Frontal cortex (tissue), 4 donors: Measurements from ENCODE around the gene CARM1. TPM values are rescaled to one million over a fixed set of nuclear protein-coding genes. Genes with fewer than 3 reads are reported as not detected.
"Not testable (repeated sequence)": the region's sequence is repeated elsewhere in the genome, so short reads cannot be mapped to it uniquely, and the experiment has no call there.

Experiments used
- DNase-seq, 2 donors: peaks; one replicate each; pipeline ENCODE4 v3.0.0; 2012; ENCODE audit warnings: low spot score in 2 of 2
- FAIRE-seq: peaks from 2 replicates; lab custom pipeline; 2012; peaks lifted over from hg19 to GRCh38; lab: Jason Lieb, UNC
- total RNA-seq: library from RNA; depleted of rRNA; stranded (reverse); fragments of >200 nt; gene quantifications from one replicate; pipeline ENCODE4 v1.2.3, GENCODE V29; 2014
- donor health status: control.
- donor health status: control.
- donor health status: control.

The CARM1 gene
- total RNA-seq, 1 donor from 2014 or later = 18.8 TPM

- FAIRE-seq (no peak), DNase-seq (no peak)
These were observed 28.6 kb upstream of the CARM1 start for GRCh38 chr19:10842788-10843187.

GRCh38 chr19:10846500-10847202 lies 24.7 kb upstream of the CARM1 start:
- FAIRE-seq = no peak
- DNase-seq = no peak

- no peak for DNase-seq
- FAIRE-seq = no peak
These were observed 23.0 kb upstream of the CARM1 start, which contains the start of gene C19orf38 for GRCh38 chr19:10848230-10848856. Gene C19orf38, plus strand, starts transcription at chr19:10848415. Its CDS starts 94 bp downstream, at chr19:10848509.

GRCh38 chr19:10850631-10851030 lies 20.7 kb upstream of the CARM1 start:
- FAIRE-seq (no peak), DNase-seq (no peak)

GRCh38 chr19:10852098-10852800 lies 19.1 kb upstream of the CARM1 start:
- DNase-seq (no peak), FAIRE-seq (no peak)

- DNase-seq = no peak
- FAIRE-seq = no peak
These were observed 18.4 kb upstream of the CARM1 start for GRCh38 chr19:10852941-10853340.

GRCh38 chr19:10854350-10855089 lies 16.8 kb upstream of the CARM1 start:
- DNase-seq (no peak), FAIRE-seq (no peak)

GRCh38 chr19:10855879-10856522 lies 15.4 kb upstream of the CARM1 start:
- FAIRE-seq = no peak
- no peak for DNase-seq

GRCh38 chr19:10856899-10857298 lies 14.5 kb upstream of the CARM1 start:
- not testable (repeated sequence) for DNase-seq, FAIRE-seq

- DNase-seq = no peak
- no peak for FAIRE-seq
These were observed 13.0 kb upstream of the CARM1 start for GRCh38 chr19:10858204-10858828.

GRCh38 chr19:10861103-10861651 lies 10.2 kb upstream of the CARM1 start:
- DNase-seq = no peak
- FAIRE-seq = no peak

- DNase-seq (no peak), FAIRE-seq (no peak)
These were observed 8.7 kb upstream of the CARM1 start for GRCh38 chr19:10862561-10863106.

GRCh38 chr19:10863107-10863717 lies 8.1 kb upstream of the CARM1 start:
- FAIRE-seq (no peak), DNase-seq (no peak)

GRCh38 chr19:10864538-10864899 lies 6.8 kb upstream of the CARM1 start:
- FAIRE-seq (no peak), DNase-seq (peak; percentile 68 to 87)

GRCh38 chr19:10866495-10866894 lies 4.9 kb upstream of the CARM1 start:
- DNase-seq = no peak
- FAIRE-seq = no peak

GRCh38 chr19:10868872-10869547 lies 2.3 kb upstream of the CARM1 start:
- no peak for FAIRE-seq
- no peak for DNase-seq

- not testable (repeated sequence) for DNase-seq, FAIRE-seq
These were observed 1.5 kb upstream of the CARM1 start for GRCh38 chr19:10869872-10870311.

- no peak for DNase-seq
- FAIRE-seq = no peak
These were observed 825 bp upstream of the CARM1 start for GRCh38 chr19:10870501-10870954.
